IMR-90 (cell line): ENCODE results near the gene OR6X1.
A peak's percentile ranks its signal among the peaks of the same experiment; 100 is the strongest.

Experiments used
- CEBPB ChIP-seq: IDR thresholded peaks from 2 replicates; pipeline ENCODE4 v1.6.1; 2012; ENCODE audit warnings: low read depth, low read length, improper control_type of control experiment
- CHD1 ChIP-seq: IDR thresholded peaks from 2 replicates; pipeline ENCODE4 v1.6.1; 2012; ENCODE audit warnings: low read depth, low read length, improper control_type of control experiment
- CTCF ChIP-seq: conservative IDR thresholded peaks from 2 replicates; pipeline ENCODE4 v1.5.1; 2012; ENCODE audit warnings: mild to moderate bottlenecking, low read depth, low read length, improper control_type of control experiment
- ELK1 ChIP-seq: fragments of 150-350 bp; IDR thresholded peaks from 2 replicates; pipeline ENCODE4 v1.6.1; 2016; ENCODE audit warnings: low read depth, mild to moderate bottlenecking, low read length, moderate library complexity, borderline replicate concordance
- FOS ChIP-seq: fragments of 150-350 bp; IDR thresholded peaks from 2 replicates; pipeline ENCODE4 v1.6.1; 2016; ENCODE audit warnings: low read depth, low read length
- MXI1 ChIP-seq: IDR thresholded peaks from 2 replicates; pipeline ENCODE4 v1.6.1; 2012; ENCODE audit warnings: low read depth, mild to moderate bottlenecking, low read length, moderate library complexity, borderline replicate concordance
- POLR2A ChIP-seq: IDR thresholded peaks from 2 replicates; pipeline ENCODE4 v1.6.1; 2012; ENCODE audit warnings: mild to moderate bottlenecking, low read depth, low read length
- RFX5 ChIP-seq: IDR thresholded peaks from 2 replicates; pipeline ENCODE4 v1.8.0; 2012; ENCODE audit warnings: low read depth, mild to moderate bottlenecking, low read length, moderate library complexity
- SMC3 ChIP-seq: fragments of 150-350 bp; IDR thresholded peaks from 2 replicates; pipeline ENCODE4 v1.6.1; 2016; ENCODE audit warnings: low read depth, mild to moderate bottlenecking, antibody characterized with exemption, low read length, moderate library complexity

GRCh38 chr11:123741159-123742030 lies 12.9 kb downstream of the OR6X1 start, which contains the start of gene ZNF202:
- no peak for TF ChIP-seq CTCF
- TF ChIP-seq POLR2A = peak; percentile 71; the same call in 1 of the 2 replicates
- peak; percentile 95 for TF ChIP-seq MXI1
- no peak for TF ChIP-seq FOS
- TF ChIP-seq ELK1 = no peak
- TF ChIP-seq RFX5 = no peak
- no peak for TF ChIP-seq CEBPB
- no peak for TF ChIP-seq CHD1
- TF ChIP-seq SMC3 = no peak
